SK-N-SH (cell line): ENCODE data around the gene BMP2. TPM values are rescaled to one million over a fixed set of nuclear protein-coding genes. Genes with fewer than 3 reads are reported as not detected.

Experiments used
- CTCF ChIA-PET: fragments of 300-600, 350-600 bp; formaldehyde crosslinking; extraction: SDS; loops from one replicate; lab custom pipeline; 2021; lab: Yijun Ruan, JAX
- POLR2A ChIA-PET: fragments of 350-600 bp; sonication (Branson Sonifier 250); formaldehyde crosslinking; extraction: SDS; loops from one replicate; lab custom pipeline; 2020; ENCODE audit warnings: antibody characterized with exemption, inconsistent platforms; lab: Yijun Ruan, JAX
- DNase-seq: peaks from one replicate; pipeline ENCODE4 v3.0.0; 2012
- H2AFZ ChIP-seq: fragments of 200-600 bp; sonication (generic); 2 replicates; pipeline ENCODE4 v1.8.1; 2016; ENCODE audit warnings: antibody characterized with exemption, mild to moderate bottlenecking, low read depth
- H3F3A ChIP-seq: fragments of 200-600 bp; sonication (generic); replicated peaks from 2 replicates; pipeline ENCODE3; 2016; ENCODE audit warnings: antibody characterized with exemption, mild to moderate bottlenecking; ENCODE audit not compliant: insufficient read depth
- H3K27ac ChIP-seq, 2 experiments: fragments of 200-500 bp in 1 of 2; fragments of 200-600 bp in 1 of 2; sonication (Bioruptor generic) in 1 of 2; sonication (generic), shearing (Covaris generic) in 1 of 2; 2 replicates each; pipeline versions ENCODE4 v1.5.1 to v1.6.1; 2014 to 2016; ENCODE audit warnings: low read depth in 2 of 2, inconsistent platforms in 1 of 2, low read length in 1 of 2, mild to moderate bottlenecking in 1 of 2, mixed read lengths in 1 of 2
- H3K27me3 ChIP-seq: fragments of 200-600 bp; sonication (generic), shearing (Covaris generic); 2 replicates; pipeline ENCODE4 v1.6.1; 2016; ENCODE audit warnings: mixed run types; ENCODE audit not compliant: insufficient read depth
- H3K36me3 ChIP-seq, 2 experiments: fragments of 200-500 bp in 1 of 2; fragments of 200-600 bp in 1 of 2; sonication (Bioruptor generic) in 1 of 2; sonication (generic) in 1 of 2; replicated peaks in 1 of 2; 2 replicates each; pipeline versions ENCODE3 to v1.5.1; 2014 to 2016; ENCODE audit warnings: low read length in 1 of 2, mild to moderate bottlenecking in 1 of 2; ENCODE audit not compliant: insufficient read depth in 2 of 2, control insufficient read depth in 1 of 2
- H3K4me1 ChIP-seq, 2 experiments: fragments of 200-500 bp in 1 of 2; fragments of 200-600 bp in 1 of 2; sonication (Bioruptor generic) in 1 of 2; sonication (generic), shearing (Covaris generic) in 1 of 2; 2 replicates each; pipeline versions ENCODE4 v1.5.1 to v1.6.1; 2014 to 2016; ENCODE audit warnings: low read depth in 1 of 2, low read length in 1 of 2, mixed run types in 1 of 2; ENCODE audit not compliant: insufficient read depth in 2 of 2, control insufficient read depth in 1 of 2
- H3K4me2 ChIP-seq: fragments of 200-600 bp; sonication (generic), shearing (Covaris generic); 2 replicates; pipeline ENCODE4 v1.6.1; 2017; ENCODE audit warnings: mixed run types
- H3K4me3 ChIP-seq, 2 experiments: fragments of 200-500 bp in 1 of 2; fragments of 200-600 bp in 1 of 2; sonication (Bioruptor generic) in 1 of 2; sonication (generic), shearing (Covaris generic) in 1 of 2; 2 replicates each; pipeline versions ENCODE4 v1.5.1 to v1.8.1; 2014 to 2016; ENCODE audit warnings: low read depth in 2 of 2, inconsistent platforms in 1 of 2, low read length in 1 of 2, mild to moderate bottlenecking in 1 of 2, mixed read lengths in 1 of 2, moderate library complexity in 1 of 2
- H3K79me2 ChIP-seq: fragments of 200-600 bp; sonication (generic); 2 replicates; pipeline ENCODE4 v1.8.1; 2017; ENCODE audit warnings: mild to moderate bottlenecking; ENCODE audit not compliant: insufficient read depth
- H3K9ac ChIP-seq: fragments of 200-600 bp; sonication (generic); 2 replicates; pipeline ENCODE4 v1.6.1; 2017; ENCODE audit warnings: mixed run types
- H3K9me2 ChIP-seq: fragments of 200-600 bp; sonication (generic); 2 replicates; pipeline ENCODE4 v1.6.1; 2017; ENCODE audit warnings: mixed run types
- H3K9me3 ChIP-seq: fragments of 200-600 bp; sonication (generic); 2 replicates; pipeline ENCODE4 v1.6.1; 2017; ENCODE audit warnings: mixed run types, mild to moderate bottlenecking, moderate library complexity
- H4K20me1 ChIP-seq: fragments of 200-600 bp; sonication (generic); 2 replicates; pipeline ENCODE4 v1.6.1; 2017; ENCODE audit warnings: mild to moderate bottlenecking, mixed run types; ENCODE audit not compliant: insufficient read depth
- CTCF ChIP-seq: fragments of 200-600 bp; sonication (generic); IDR thresholded peaks from 2 replicates; pipeline ENCODE4 v1.6.1; 2017; ENCODE audit warnings: antibody characterized with exemption, mild to moderate bottlenecking, moderate library complexity
- ELF1 ChIP-seq: IDR thresholded peaks from 2 replicates; pipeline ENCODE4 v1.4.0; 2012
- FOSL2 ChIP-seq: IDR thresholded peaks from 2 replicates; pipeline ENCODE4 v1.4.0; 2012; ENCODE audit warnings: low read depth, mild to moderate bottlenecking, moderate library complexity, borderline replicate concordance
- FOXJ3 ChIP-seq: sonication (generic); formaldehyde crosslinking; IDR thresholded peaks from 2 replicates; pipeline ENCODE4 v1.5.1; 2020; ENCODE audit warnings: mild to moderate bottlenecking, missing genetic modification reagents
- GATA2 ChIP-seq: sonication (generic); formaldehyde crosslinking; IDR thresholded peaks from 2 replicates; pipeline ENCODE4 v1.5.0; 2020; ENCODE audit warnings: mild to moderate bottlenecking, missing genetic modification reagents
- IRF3 ChIP-seq: fragments of 150-350 bp; IDR thresholded peaks from 2 replicates; pipeline ENCODE4 v1.6.1; 2016; ENCODE audit warnings: mild to moderate bottlenecking, low read depth, low read length
- JUND ChIP-seq: IDR thresholded peaks from 2 replicates; pipeline ENCODE4 v1.4.0; 2012
- MAX ChIP-seq: IDR thresholded peaks from 2 replicates; pipeline ENCODE4 v1.4.0; 2012; ENCODE audit warnings: low read depth
- NFIC ChIP-seq: IDR thresholded peaks from 2 replicates; pipeline ENCODE4 v1.4.0; 2012; ENCODE audit warnings: borderline replicate concordance
- NRF1 ChIP-seq: IDR thresholded peaks from 2 replicates; pipeline ENCODE4 v1.6.1; 2012; ENCODE audit warnings: low read depth, mild to moderate bottlenecking, low read length
- POLR2AphosphoS5 ChIP-seq: IDR thresholded peaks from 2 replicates; pipeline ENCODE4 v1.6.1; 2012; ENCODE audit warnings: low read depth, low read length
- SIN3A ChIP-seq: IDR thresholded peaks from 2 replicates; pipeline ENCODE4 v1.6.1; 2012; ENCODE audit warnings: low read depth, mild to moderate bottlenecking, low read length, moderate library complexity, borderline replicate concordance
- SMC3 ChIP-seq: IDR thresholded peaks from 2 replicates; pipeline ENCODE4 v1.6.1; 2012; ENCODE audit warnings: low read depth, low read length, improper control_type of control experiment
- TAF1 ChIP-seq: IDR thresholded peaks from 2 replicates; pipeline ENCODE4 v1.6.1; 2012; ENCODE audit warnings: low read depth, mild to moderate bottlenecking, low read length, moderate library complexity, borderline replicate concordance
- TCF12 ChIP-seq: IDR thresholded peaks from 2 replicates; pipeline ENCODE4 v1.4.0; 2012
- TEAD4 ChIP-seq: IDR thresholded peaks from 2 replicates; pipeline ENCODE4 v1.4.0; 2012; ENCODE audit warnings: mild to moderate bottlenecking, borderline replicate concordance; ENCODE audit not compliant: insufficient read depth
- ZBTB33 ChIP-seq: IDR thresholded peaks from 2 replicates; pipeline ENCODE4 v1.4.0; 2012; ENCODE audit warnings: low read depth, borderline replicate concordance
- WGBS: methylation state at CpG from one replicate; pipeline ENCODE4 v1.1.6; 2017; ENCODE audit warnings: low lambda C conversion rate; 5-methylcytosine and 5-hydroxymethylcytosine counted together
- polyA plus RNA-seq, 3 experiments: library from polyadenylated mRNA; depleted of rRNA; stranded (reverse); fragments of >200 nt; gene quantifications; 2 replicates each; pipeline ENCODE4 v1.2.3, GENCODE V29; 2012
- TF ChIP-seq, protein P1 (sequence below): IDR thresholded peaks from 2 replicates; pipeline ENCODE4; 2012
- TF ChIP-seq, protein P2 (sequence below): fragments of 150-350 bp; IDR thresholded peaks from 2 replicates; pipeline ENCODE4 v1.6.1; 2017; ENCODE audit warnings: antibody characterized with exemption, low read length, low read depth, borderline replicate concordance
- TF ChIP-seq, protein P3 (sequence below): IDR thresholded peaks from 2 replicates; pipeline ENCODE4 v1.6.1; 2012; ENCODE audit warnings: mild to moderate bottlenecking, low read depth, low read length, moderate library complexity

Gene BMP2
- polyA plus RNA-seq, 1 of the 3 experiments (the other 2 are of a cell fraction), result 0.25 TPM

DNA sequence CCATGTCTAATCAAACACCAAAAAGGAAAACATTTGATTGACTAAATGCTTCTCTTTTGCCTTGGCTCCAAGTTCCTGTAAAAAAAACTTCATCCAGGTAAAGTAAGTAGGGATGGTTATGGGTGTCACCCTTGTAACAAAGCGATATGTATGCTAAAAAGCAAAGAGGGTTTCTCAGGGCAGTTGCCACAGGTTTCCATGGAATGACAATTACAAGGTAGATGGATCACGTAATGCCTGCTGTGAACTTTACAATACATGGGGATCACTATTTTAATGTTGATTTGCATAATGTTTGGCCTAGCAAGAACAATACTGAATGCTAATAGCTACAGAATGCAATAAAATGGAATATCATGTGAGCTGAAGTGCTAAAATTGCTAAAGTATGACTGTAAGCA lies 2.9 kb upstream of the BMP2 start:
- Histone ChIP-seq H3F3A (peaks cover 10% of the 10 kb centered on the region), H3K27me3 (peaks cover 5% of the 10 kb centered on the region; the same call in 1 of the 2 replicates), H3K4me1 (no peaks in the 10 kb centered on the region; a peak in 1 of 4 replicates), H3K4me2 (no peak overlapping the region), H2AFZ (no peak overlapping the region), H3K4me3 (no peak overlapping the region), H3K9me2 (no peaks in the 10 kb centered on the region), H4K20me1 (no peaks in the 10 kb centered on the region)
- POLR2A ChIA-PET, result no interaction called here
- no peak for TF ChIP-seq FOXJ3 (CRISPR knock-in tag)
- TF ChIP-seq POLR2AphosphoS5, result no peak
- TF ChIP-seq ELF1, result no peak
- no peak for TF ChIP-seq TAF1
- TF ChIP-seq TCF12, result no peak
- TF ChIP-seq GATA2 (CRISPR knock-in tag), result no peak
- TF ChIP-seq, protein P1, sequence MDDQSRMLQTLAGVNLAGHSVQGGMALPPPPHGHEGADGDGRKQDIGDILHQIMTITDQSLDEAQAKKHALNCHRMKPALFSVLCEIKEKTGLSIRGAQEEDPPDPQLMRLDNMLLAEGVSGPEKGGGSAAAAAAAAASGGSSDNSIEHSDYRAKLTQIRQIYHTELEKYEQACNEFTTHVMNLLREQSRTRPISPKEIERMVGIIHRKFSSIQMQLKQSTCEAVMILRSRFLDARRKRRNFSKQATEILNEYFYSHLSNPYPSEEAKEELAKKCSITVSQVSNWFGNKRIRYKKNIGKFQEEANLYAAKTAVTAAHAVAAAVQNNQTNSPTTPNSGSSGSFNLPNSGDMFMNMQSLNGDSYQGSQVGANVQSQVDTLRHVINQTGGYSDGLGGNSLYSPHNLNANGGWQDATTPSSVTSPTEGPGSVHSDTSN, result no peak
- TF ChIP-seq IRF3, result no peak
- TF ChIP-seq FOSL2, result no peak
- TF ChIP-seq, protein P2, sequence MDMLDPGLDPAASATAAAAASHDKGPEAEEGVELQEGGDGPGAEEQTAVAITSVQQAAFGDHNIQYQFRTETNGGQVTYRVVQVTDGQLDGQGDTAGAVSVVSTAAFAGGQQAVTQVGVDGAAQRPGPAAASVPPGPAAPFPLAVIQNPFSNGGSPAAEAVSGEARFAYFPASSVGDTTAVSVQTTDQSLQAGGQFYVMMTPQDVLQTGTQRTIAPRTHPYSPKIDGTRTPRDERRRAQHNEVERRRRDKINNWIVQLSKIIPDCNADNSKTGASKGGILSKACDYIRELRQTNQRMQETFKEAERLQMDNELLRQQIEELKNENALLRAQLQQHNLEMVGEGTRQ, result no peak
- TF ChIP-seq SIN3A, result no peak
- no peak for TF ChIP-seq SMC3
- TF ChIP-seq CTCF, result no peak
- TF ChIP-seq TEAD4, result no peak
- TF ChIP-seq MAX, result no peak
- no peak for TF ChIP-seq JUND
- TF ChIP-seq NFIC, result no peak
- TF ChIP-seq, protein P3, sequence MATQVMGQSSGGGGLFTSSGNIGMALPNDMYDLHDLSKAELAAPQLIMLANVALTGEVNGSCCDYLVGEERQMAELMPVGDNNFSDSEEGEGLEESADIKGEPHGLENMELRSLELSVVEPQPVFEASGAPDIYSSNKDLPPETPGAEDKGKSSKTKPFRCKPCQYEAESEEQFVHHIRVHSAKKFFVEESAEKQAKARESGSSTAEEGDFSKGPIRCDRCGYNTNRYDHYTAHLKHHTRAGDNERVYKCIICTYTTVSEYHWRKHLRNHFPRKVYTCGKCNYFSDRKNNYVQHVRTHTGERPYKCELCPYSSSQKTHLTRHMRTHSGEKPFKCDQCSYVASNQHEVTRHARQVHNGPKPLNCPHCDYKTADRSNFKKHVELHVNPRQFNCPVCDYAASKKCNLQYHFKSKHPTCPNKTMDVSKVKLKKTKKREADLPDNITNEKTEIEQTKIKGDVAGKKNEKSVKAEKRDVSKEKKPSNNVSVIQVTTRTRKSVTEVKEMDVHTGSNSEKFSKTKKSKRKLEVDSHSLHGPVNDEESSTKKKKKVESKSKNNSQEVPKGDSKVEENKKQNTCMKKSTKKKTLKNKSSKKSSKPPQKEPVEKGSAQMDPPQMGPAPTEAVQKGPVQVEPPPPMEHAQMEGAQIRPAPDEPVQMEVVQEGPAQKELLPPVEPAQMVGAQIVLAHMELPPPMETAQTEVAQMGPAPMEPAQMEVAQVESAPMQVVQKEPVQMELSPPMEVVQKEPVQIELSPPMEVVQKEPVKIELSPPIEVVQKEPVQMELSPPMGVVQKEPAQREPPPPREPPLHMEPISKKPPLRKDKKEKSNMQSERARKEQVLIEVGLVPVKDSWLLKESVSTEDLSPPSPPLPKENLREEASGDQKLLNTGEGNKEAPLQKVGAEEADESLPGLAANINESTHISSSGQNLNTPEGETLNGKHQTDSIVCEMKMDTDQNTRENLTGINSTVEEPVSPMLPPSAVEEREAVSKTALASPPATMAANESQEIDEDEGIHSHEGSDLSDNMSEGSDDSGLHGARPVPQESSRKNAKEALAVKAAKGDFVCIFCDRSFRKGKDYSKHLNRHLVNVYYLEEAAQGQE, result no peak
- no peak for TF ChIP-seq ZBTB33
- TF ChIP-seq NRF1, result no peak
- TF ChIP-seq, all 33 proteins: peak for 0
- WGBS, result 42% methylated on average over 2 of the region's 2 CpGs
- Histone ChIP-seq H3K9me3 (no peaks in the 10 kb centered on the region), H3K36me3 (no peaks in the 10 kb centered on the region), H3K9ac (no peak overlapping the region), H3K79me2 (no peaks in the 10 kb centered on the region), H3K27ac (no peak overlapping the region)
- DNase-seq, result no peak
- CTCF ChIA-PET, result interaction anchor here (0.7 to 3.0 kb wide), 9 partner anchors 8 to 584 kb away, joined by 3 to 17 read pairs (median 5); no protein-coding TSS in a partner anchor
